GM23248 (cell line): Measurements from ENCODE around the gene ANTXR2. TPM values are rescaled to one million over a fixed set of nuclear protein-coding genes. Genes with fewer than 3 reads are reported as not detected.

Source experiments
- DNase-seq: peaks from one replicate; pipeline ENCODE4 v3.0.0-alpha.2; 2015
- H2AFZ ChIP-seq: fragments of 200-600 bp; sonication (generic); 2 replicates; pipeline ENCODE4 v1.6.1; 2016; ENCODE audit warnings: antibody characterized with exemption
- H3F3A ChIP-seq: fragments of 200-600 bp; sonication (generic); 2 replicates; pipeline ENCODE4 v1.6.1; 2016; ENCODE audit warnings: mild to moderate bottlenecking, antibody characterized with exemption, mixed run types; ENCODE audit not compliant: insufficient read depth
- H3K27ac ChIP-seq: fragments of 200-600 bp; sonication (generic); 2 replicates; pipeline ENCODE4 v1.5.1; 2016; ENCODE audit warnings: mild to moderate bottlenecking
- H3K27me3 ChIP-seq: fragments of 200-600 bp; sonication (generic); replicated peaks from 2 replicates; pipeline ENCODE4 v1.6.1; 2016; ENCODE audit warnings: mild to moderate bottlenecking; ENCODE audit not compliant: insufficient read depth
- H3K36me3 ChIP-seq: fragments of 200-600 bp; sonication (generic); 2 replicates; pipeline ENCODE4 v1.6.1; 2016; ENCODE audit warnings: low read depth, mild to moderate bottlenecking
- H3K4me1 ChIP-seq: fragments of 200-600 bp; sonication (generic); 2 replicates; pipeline ENCODE4 v1.6.1; 2016; ENCODE audit warnings: mild to moderate bottlenecking; ENCODE audit not compliant: insufficient read depth
- H3K4me2 ChIP-seq: fragments of 200-600 bp; sonication (generic); one replicate; pipeline ENCODE4 v1.6.1; 2016; ENCODE audit warnings: mild to moderate bottlenecking; ENCODE audit not compliant: unreplicated experiment
- H3K4me3 ChIP-seq: fragments of 200-600 bp; sonication (generic); 2 replicates; pipeline ENCODE4 v1.5.1; 2016; ENCODE audit warnings: mild to moderate bottlenecking
- H3K79me2 ChIP-seq: fragments of 200-600 bp; sonication (generic); 2 replicates; pipeline ENCODE4 v1.6.1; 2016; ENCODE audit warnings: mild to moderate bottlenecking; ENCODE audit not compliant: insufficient read depth
- H3K9ac ChIP-seq: fragments of 200-600 bp; sonication (generic); 2 replicates; pipeline ENCODE4 v1.6.1; 2016; ENCODE audit warnings: mild to moderate bottlenecking
- H3K9me2 ChIP-seq: fragments of 200-600 bp; sonication (generic); 2 replicates; pipeline ENCODE4 v1.6.1; 2016; ENCODE audit warnings: mixed run types, mild to moderate bottlenecking, moderate library complexity; ENCODE audit not compliant: insufficient read depth
- H3K9me3 ChIP-seq: fragments of 200-600 bp; sonication (generic); one replicate; pipeline ENCODE4 v1.6.1; 2017; ENCODE audit warnings: low read depth
- H4K20me1 ChIP-seq: fragments of 200-600 bp; sonication (generic); 2 replicates; pipeline ENCODE4 v1.6.0; 2016; ENCODE audit not compliant: insufficient read depth
- EZH2 ChIP-seq: fragments of 200-600 bp; sonication (generic); IDR thresholded peaks from 2 replicates; pipeline ENCODE4 v1.6.1; 2018; ENCODE audit warnings: antibody characterized with exemption, mild to moderate bottlenecking; ENCODE audit not compliant: insufficient read depth, poor library complexity, severe bottlenecking
- EZH2phosphoT487 ChIP-seq: fragments of 200-600 bp; sonication (generic); IDR thresholded peaks from 2 replicates; pipeline ENCODE4 v1.6.1; 2018; ENCODE audit warnings: antibody characterized with exemption, moderate library complexity, mild to moderate bottlenecking, low read depth; ENCODE audit not compliant: insufficient read depth
- WGBS, 2 experiments: methylation state at CpG; one replicate each; pipeline ENCODE4 v1.1.6; 2015 to 2017; ENCODE audit warnings: low lambda C conversion rate in 2 of 2, low coverage in 1 of 2; ENCODE audit errors: missing lambda C conversion rate in 2 of 2; 5-methylcytosine and 5-hydroxymethylcytosine counted together
- in situ Hi-C: fragments of 300-500 bp; cut with MboI; formaldehyde crosslinking; loops from 2 replicates; pipeline ENCODE4 v1.15.0; 2020
- polyA plus RNA-seq: library from polyadenylated mRNA; unstranded; fragments of >200 nt; fragmentation: Nextera tagmentation; extraction: Ambion mirVana; gene quantifications from 2 replicates; pipeline ENCODE4 v1.2.1, GENCODE V29; 2016
- total RNA-seq: library from RNA; depleted of rRNA; stranded (reverse); fragments of >200 nt; shearing (Covaris generic); gene quantifications from 2 replicates; pipeline ENCODE4 v1.2.3, GENCODE V29; 2014

The ANTXR2 gene
- total and polyA plus RNA-seq, 2 experiments from 2014 or later: 77.2 to 87.5 TPM

DNA sequence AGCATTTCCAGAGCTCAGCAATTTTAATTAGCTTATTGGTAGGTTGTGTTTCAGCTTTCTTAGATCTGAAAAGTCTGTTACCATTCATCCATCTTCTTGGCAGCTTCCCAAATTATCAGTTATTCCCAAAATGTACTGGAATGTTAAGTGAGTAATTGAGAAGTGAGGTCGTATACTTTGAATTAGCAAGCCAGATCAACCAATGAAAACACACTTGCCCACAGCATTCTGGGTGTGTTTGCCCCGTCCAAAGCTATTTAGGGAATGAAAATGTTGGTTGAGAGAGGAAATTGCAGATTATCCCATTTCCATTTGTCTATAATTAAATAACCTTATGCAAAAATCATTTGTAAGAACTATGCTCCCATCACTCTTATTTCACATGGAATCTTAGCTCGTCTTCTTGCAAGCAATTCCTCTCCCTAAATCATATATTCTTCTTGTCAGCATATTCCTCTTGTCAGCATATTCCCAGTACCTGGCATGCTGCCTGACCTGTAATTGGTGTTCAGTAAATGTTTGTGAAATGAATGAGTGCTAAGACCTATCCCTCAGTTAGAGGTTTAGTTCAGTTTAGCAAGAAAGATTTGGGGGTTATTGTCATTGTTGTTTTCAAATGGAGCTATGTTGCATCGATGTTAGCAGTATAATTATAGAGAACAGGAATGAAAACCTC is 23.3 kb upstream of the ANTXR2 start:
- Histone ChIP-seq H3K27me3 (no peaks in the 10 kb centered on the region), H3K9me3 (no peaks in the 10 kb centered on the region), H3K9ac (no peak overlapping the region), H3K27ac (no peak overlapping the region), H3K4me1 (peaks cover 34% of the 10 kb centered on the region), H3K9me2 (no peaks in the 10 kb centered on the region), H3K36me3 (no peaks in the 10 kb centered on the region), H4K20me1 (no peaks in the 10 kb centered on the region), H3K4me3 (no peak overlapping the region), H3F3A (peaks cover 10% of the 10 kb centered on the region; the same call in 1 of the 2 replicates), H2AFZ (0 out of 2 replicates have a peak overlapping the region, but pooled peaks have one; percentile 16), H3K4me2 (no peak overlapping the region), H3K79me2 (no peaks in the 10 kb centered on the region)
- DNase-seq: no peak
- in situ Hi-C loops: no loop called here
- WGBS, 2 experiments: 59 to 63% methylated on average over 4 of the region's 4 CpGs
- no peak for TF ChIP-seq EZH2
- no peak for TF ChIP-seq EZH2phosphoT487

DNA sequence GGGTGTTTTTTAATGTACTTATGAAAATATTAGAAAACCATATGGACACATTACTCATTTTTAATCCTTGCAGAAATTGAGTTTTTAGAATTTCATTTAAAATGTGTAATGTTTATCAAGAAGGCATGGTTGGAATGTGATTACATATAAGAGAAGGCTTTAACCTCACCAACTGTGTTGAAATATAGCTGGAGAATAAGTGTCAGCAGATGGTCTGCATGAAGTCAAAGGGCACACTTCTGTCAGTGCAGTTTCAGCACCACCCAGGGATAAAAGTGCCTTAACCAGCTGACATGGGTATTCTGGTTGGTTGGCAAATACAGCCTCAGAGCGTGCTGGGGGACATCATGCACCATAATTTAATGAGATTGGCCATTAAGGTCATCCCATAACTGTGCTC is 21.2 kb upstream of the ANTXR2 start:
- H3K9me2 ChIP-seq: no peaks in the 10 kb centered on the region
- H3K27me3 ChIP-seq: no peaks in the 10 kb centered on the region
- no peak overlapping the region for H3K4me3 ChIP-seq
- H3K36me3 ChIP-seq: no peaks in the 10 kb centered on the region
- H3F3A ChIP-seq: peaks cover 10% of the 10 kb centered on the region; the same call in 1 of the 2 replicates
- H3K79me2 ChIP-seq: no peaks in the 10 kb centered on the region
- no peak overlapping the region for H3K9ac ChIP-seq
- H4K20me1 ChIP-seq: no peaks in the 10 kb centered on the region
- H2AFZ ChIP-seq: no peak overlapping the region
- H3K27ac ChIP-seq: no peak overlapping the region
- H3K4me1 ChIP-seq: peaks cover 38% of the 10 kb centered on the region
- in situ Hi-C loops: no loop called here
- DNase-seq: peak; percentile 49
- no peak overlapping the region for H3K4me2 ChIP-seq
- TF ChIP-seq EZH2 (no peak), EZH2phosphoT487 (no peak)
- 0 to 20% methylated on average over 1 of the region's 1 CpG for WGBS, 2 experiments
- no peaks in the 10 kb centered on the region for H3K9me3 ChIP-seq

DNA sequence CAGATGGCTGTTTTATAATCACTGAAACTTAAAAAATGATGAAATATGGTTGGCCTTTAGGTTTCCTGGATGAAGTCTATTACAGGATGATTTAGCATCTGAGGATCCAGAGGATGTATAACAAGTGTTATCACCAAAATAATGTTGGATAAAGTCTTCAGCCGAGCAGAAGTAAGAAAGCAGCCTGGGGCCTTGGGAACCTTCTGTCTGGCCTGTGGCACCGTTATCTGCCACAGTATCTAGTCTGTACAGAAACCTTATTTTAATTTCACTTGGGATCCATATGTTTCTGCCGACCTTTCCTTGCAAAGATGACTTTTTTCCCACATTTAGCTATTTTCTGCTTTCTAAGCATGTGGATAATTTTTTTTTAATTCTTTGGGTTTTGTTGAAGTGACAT is 20.5 kb upstream of the ANTXR2 start:
- no peak overlapping the region for H3K27ac ChIP-seq
- H3K9me3 ChIP-seq: no peaks in the 10 kb centered on the region
- DNase-seq: no peak
- TF ChIP-seq EZH2: no peak
- no peak for TF ChIP-seq EZH2phosphoT487
- in situ Hi-C loops: no loop called here
- H3K9me2 ChIP-seq: no peaks in the 10 kb centered on the region
- H3F3A ChIP-seq: peaks cover 10% of the 10 kb centered on the region; the same call in 1 of the 2 replicates
- no peak overlapping the region for H3K4me2 ChIP-seq
- 79 to 85% methylated on average over 3 of the region's 3 CpGs for WGBS, 2 experiments
- no peak overlapping the region for H3K9ac ChIP-seq
- no peak overlapping the region for H2AFZ ChIP-seq
- H3K79me2 ChIP-seq: no peaks in the 10 kb centered on the region
- no peaks in the 10 kb centered on the region for H3K27me3 ChIP-seq
- H4K20me1 ChIP-seq: no peaks in the 10 kb centered on the region
- peaks cover 38% of the 10 kb centered on the region for H3K4me1 ChIP-seq
- no peak overlapping the region for H3K4me3 ChIP-seq
- no peaks in the 10 kb centered on the region for H3K36me3 ChIP-seq

DNA sequence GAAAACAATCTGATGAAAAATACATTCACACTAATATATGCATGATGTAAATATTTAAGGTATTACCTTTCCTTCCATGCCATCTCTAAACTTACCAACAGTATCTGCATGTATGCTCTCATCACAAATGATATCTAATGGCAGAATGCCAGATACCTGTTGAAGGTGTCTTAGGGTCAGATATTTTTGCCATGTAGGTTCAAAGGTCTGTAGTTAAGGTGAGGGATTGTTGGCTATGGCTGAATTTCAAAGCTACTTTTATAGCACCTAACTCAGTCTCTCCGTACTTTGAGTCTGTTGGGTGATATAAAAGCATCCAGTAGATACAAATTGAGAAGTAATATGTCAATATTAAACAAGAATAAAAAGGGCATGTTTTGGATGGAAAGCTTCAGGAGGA is 19.8 kb upstream of the ANTXR2 start:
- Histone ChIP-seq H3K4me2 (no peak overlapping the region), H3K27me3 (no peaks in the 10 kb centered on the region), H3K9me2 (no peaks in the 10 kb centered on the region), H3K4me1 (peaks cover 31% of the 10 kb centered on the region), H3K4me3 (no peak overlapping the region), H3K36me3 (no peaks in the 10 kb centered on the region), H3K9ac (no peak overlapping the region), H2AFZ (no peak overlapping the region), H3K27ac (no peak overlapping the region), H3K9me3 (no peaks in the 10 kb centered on the region), H3K79me2 (no peaks in the 10 kb centered on the region), H3F3A (peaks cover 6% of the 10 kb centered on the region; the same call in 1 of the 2 replicates), H4K20me1 (no peaks in the 10 kb centered on the region)
- 90 to 97% methylated on average over 1 of the region's 1 CpG for WGBS, 2 experiments
- DNase-seq: no peak
- in situ Hi-C loops: no loop called here
- TF ChIP-seq EZH2 (no peak), EZH2phosphoT487 (no peak)
